GM19240 (cell line): ENCODE data around the gene HSBP1L1.
"Not testable (repeated sequence)": the region's sequence is repeated elsewhere in the genome, so short reads cannot be mapped to it uniquely, and the experiment has no call there.

Experiments
- DNase-seq: peaks from one replicate; pipeline ENCODE4 v3.0.0; 2011; ENCODE audit warnings: low spot score; ENCODE audit not compliant: insufficient read length

The HSBP1L1 gene

DNA sequence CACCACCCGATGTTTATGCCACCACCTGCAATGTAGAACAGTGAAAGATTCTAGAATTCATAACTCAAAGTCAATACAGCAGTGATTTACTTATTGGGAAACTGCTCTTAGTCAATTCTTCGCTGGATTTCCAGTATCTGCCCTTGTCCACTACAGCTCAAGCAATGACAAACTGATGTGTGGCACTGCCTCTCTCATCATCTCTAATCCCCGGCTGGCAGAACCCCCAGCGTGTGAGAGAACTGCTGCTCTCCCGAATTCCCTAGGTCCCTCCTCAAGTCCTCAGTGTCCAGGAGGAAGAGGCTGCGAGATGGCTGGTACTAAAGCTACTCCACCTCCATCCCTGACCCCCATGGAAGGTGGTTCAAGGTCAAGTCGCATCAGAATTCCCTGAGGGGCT lies 22.3 kb downstream of the HSBP1L1 start:
- no peak for DNase-seq

DNA sequence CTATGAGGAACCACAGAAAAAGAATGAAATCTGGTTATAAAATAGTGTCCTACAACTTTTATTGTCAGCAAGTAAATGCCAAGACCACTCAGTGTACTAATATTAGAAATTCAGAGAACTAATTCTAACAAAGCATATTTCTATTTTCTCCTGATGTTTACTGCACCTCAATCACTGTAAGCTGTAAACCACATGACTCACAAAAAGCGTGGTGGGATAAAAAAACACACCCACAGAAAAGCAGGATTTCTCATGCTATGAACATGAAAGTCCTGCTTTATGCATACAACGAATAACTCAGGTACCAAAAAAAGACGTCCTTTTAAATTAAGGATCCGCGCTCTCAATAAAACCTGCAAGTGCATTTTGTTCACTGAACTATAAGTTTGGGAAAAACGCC lies 23.1 kb downstream of the HSBP1L1 start:
- no peak for DNase-seq

DNA sequence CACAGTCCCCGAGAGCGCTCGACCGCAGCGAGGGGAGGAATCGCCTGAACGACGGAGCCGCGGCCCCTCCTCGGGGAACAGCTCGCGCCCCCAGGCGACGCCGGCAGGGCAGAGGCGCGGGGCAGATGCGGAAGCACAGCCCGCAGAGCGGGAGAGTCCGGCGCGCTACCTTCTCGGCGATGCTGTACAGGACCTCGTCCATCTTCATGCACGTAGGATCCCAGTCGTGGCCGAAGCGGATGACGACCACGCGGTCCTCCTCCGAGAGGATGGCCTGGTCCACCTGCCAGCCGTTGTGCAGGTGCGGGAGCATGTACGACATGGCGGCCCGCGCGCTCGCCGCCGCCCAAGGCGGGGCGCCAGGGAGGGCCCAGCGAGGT lies 23.6 kb downstream of the HSBP1L1 start:
- peak; percentile 51 for DNase-seq

DNA sequence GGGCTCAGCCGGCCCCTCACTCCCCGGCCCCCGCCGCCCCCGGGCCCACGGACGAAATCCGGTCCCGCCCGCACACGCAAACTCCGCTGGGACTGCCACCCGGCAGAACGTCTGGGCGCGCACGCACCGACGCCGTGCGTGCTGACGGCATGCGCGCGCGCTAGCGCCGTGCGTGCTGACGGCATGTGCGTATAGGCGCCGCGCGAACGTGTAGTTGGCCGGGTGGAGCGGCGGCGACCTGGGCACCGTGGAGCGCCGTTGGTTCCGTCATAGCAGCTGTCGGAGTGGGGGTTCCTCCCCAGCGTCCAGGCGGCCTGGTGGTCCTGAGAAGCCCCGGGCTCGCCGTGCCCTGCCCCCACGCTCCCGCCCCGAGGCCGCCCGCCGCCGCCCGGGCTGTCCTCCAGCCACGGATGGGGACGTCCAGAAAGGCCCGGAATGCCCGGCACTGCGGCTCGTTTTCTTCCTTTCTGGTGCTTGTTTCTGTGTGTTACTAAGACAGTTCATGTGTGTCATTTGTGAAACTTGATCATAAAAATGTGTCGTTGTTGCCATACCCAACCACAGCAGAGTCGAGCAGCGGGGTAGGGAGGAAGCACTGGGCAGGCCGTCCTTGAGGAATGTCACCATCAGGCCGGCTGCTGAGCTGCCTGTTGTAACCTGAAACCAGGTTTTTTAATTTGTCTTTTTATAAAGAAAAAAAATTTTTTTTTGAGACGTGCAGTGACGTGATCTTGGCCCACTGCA lies 24.2 kb downstream of the HSBP1L1 start, which contains the start of gene TXNL4A:
Gene TXNL4A, minus strand, starts transcription at position 113 of the 744 bp plus-strand sequence. CDS start 171 bp downstream, outside the sequence.
- peak; percentile 60 for DNase-seq

DNA sequence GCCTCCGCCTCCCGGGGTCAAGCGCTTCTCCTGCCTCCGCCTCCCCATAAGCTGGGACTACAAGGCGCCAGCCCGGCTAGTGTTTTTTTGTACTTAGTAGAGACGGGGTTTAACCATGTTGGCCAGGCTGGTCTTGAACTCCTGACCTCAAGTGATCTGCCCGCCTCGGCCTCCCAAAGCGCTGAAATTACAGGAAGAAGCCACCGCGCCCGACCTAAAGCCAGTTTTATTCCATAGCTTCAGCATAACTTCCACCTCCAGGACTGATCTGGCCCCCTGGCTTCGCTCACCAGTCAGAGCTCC lies 24.7 kb downstream of the HSBP1L1 start:
- DNase-seq = no peak

DNA sequence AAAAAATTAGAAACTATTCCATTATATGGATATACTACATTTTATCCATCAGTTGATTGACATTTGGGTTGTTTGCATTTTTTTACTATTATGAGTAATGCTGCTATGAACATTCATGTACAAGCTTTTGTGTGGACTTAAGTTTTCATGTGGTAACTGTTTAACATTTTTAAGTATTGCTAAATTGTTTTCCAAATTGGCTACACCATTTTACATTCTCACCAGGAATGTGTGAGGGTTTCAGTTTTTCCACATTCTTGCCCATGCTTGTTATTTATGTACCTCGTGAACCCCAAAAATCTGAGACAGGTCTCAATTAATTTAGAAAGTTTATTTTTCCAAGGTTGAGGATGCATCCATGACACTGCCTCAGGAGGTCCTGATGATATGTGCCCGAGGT lies 27.1 kb downstream of the HSBP1L1 start:
- no peak for DNase-seq

DNA sequence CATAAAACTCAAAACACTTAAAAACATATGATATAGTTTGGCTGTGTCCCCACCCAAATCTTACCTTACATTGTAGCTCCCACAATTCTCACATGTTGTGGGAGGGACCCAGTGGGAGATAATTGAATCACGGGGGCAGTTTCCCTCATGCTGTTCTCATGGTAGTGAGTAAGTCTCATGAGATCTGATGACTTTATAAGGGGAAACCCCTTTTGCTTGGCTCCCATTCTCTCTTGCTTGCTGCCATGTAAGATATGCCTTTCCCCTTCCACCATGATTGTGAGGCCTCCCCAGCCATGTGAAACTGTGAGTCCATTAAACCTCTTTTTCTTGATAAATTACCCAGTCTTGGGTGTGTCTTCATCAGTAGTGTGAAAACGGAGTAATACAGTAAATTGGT lies 35.3 kb downstream of the HSBP1L1 start:
- DNase-seq = not testable (repeated sequence)

DNA sequence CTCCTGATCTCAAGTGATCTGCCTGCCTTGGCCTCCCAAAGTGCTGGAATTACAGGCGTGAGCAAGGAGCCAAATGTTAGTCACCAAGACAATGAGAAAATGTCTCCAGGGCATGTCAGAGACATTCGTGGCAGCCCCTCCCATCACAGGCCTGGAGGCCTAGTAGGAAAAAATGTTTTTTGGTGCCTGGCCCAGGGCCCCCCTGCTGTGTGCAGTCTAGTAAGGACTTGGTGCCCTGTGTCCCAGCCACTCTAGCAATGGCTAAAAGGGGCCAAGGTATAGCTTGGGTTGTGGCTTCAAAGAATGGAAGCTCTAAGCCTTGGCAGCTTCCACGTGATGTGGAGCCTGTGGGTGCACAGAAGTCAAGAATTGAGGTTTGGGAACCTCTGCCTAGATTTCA lies 36.4 kb downstream of the HSBP1L1 start:
- DNase-seq = no peak

DNA sequence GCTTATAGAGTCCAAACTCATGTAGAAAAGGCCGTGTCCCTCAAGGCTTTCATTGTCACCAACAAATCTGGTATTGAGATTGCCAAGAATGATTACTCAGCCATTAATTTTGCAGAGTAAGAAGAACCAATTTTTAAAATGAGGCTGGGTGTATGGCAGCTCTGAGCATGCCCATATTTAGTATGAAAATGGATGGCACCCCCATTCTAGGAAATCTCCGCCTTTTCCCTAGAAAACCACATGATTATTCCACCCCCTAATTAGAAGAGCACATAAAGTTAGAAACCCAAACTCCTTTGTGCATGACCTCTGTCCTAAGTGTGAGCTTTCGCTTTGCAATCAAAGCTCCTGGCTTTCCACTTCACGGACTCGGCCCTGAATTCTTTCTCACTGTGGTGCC lies 38.0 kb downstream of the HSBP1L1 start:
- no peak for DNase-seq

DNA sequence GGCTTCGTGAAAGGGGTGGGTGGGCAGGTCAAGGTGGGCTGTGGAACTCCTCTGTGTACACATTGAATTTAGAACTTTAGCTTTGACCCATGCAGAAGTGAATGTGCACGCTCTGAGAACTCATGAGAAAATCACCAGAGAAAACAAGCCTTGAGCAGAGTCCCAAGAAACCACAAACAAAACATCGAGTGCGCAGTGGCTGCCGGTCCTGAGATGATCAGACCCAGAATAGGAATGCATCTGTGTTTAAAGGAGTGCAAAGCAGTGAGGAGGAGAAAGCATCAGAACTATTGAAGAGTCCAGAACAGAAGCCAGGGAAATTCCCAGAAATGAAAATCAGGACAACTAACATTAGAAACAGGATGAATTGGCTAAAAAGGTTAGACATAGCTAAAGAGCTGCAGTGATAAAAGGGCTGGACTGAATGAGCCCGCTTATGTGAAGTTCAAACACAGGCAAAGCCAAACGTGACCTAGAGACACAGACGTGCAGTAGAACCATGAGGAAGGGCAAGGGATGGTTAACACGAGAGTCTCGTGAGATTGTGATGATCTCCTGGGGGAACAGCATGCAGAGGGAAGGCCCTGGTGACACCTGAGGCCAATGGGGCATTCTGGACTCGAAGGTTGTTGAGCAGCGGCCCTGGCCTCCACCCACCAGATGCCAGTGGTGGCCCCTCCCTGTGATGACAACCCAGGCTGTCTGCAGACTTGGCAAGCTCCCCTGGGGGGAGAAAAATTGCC lies 40.3 kb downstream of the HSBP1L1 start:
- no peak for DNase-seq

DNA sequence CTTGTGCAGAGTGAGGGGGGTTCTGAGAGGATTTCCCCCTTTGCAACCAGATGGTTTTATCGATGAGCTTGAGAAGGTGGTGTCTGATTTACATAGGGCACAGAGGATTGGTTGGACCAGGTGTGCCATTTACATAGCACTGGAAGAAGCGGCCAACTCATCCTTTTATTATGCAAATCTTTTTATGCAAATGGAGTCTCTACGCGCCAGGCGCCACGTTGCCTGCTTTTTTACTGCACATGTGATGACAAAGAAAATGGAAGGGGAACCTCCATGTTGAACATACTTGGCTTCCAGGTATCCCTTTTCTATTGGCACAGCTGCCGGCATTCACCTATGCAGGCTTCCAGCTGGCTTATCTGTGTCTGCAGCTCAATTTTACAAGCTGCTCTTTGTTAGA lies 42.3 kb downstream of the HSBP1L1 start:
- DNase-seq = no peak

DNA sequence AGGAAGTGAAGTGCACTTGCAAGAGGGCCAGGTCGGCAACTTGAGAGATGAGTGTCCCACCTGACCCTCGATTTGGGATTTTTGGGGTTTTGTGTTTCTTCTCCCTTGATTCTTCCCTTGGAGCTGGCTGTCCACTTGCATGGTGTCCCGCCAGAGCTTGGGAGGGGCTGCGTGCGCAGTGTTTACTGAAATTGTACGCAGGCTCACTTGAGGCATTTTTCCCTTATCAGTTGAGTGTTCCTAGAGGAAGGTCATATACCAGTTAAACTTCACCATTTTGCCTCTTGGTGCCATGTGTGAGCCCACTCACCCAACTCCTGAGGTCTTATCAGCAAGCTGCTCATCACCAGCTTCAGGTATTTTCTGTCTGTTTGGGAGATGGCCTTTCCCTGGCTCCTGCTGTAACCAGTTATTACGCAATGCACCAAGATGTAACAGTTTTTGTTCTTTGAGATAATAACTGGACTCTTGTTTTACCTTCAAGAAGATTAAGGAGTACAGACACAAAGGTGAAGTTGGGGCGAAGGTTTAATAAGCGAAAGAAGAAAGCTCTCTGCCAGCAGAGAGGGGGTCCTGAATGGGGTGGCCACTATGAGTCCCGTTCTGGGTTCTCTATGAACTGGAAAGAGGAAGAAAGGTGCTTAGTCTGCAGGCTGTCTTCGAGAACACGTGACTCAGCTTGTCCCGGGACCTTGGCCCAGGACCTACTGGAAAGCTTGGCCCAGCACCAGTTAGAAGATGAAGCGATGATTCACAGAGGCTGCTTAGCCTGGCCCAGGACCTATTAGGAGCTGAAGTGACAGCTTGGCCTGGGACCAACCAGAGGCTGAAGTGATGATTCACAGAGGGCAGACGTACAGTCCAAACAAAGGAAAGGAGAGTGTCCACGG lies 45.5 kb downstream of the HSBP1L1 start:
- no peak for DNase-seq

DNA sequence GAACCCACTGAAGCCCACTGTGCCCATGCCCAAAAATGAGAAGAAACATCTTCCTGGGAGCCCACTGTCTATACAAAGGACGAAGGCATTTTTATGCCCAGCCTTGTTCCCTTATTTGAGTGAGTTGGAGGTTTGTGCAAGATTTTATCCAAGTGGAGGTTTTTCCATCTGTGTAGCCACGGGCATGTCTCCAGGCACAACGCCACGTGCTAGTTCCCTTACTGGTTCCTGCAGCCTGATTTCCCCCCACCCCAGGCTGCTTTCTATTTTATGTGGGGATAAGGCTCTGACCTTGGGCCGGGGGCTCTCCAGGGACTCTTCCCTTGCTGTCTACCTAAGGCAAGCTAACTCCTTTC lies 46.1 kb downstream of the HSBP1L1 start:
- DNase-seq = no peak

DNA sequence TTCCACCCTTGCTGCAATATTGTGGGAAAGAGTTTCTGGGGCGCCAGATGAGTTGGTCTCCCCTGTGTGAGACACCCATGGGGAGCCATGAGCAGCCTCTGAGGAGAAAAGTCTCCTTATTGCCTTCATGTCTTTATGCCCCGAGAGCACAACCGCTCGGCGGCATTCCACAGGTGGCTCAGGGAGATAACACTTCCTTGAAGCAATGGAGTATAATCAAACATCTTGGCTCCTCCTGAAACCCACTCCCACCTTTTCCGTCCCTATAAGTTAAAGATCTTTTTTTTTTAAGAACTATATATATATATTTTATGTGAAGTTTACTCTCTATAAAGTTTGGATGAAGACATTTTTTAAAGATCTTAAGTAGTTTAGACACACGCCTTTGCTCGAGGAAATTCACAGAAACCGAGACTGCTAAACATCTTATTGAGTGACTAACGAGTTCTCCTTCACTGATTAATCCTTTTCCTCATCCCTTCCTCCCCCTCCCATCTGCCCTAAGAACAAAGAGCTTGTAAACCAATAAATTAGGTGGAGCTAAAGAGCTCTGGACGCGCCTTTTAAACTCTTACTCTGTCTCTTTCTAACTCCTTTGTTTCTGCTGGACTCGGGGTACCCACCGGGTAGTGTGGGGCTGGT lies 47.2 kb downstream of the HSBP1L1 start:
- not testable (repeated sequence) for DNase-seq

DNA sequence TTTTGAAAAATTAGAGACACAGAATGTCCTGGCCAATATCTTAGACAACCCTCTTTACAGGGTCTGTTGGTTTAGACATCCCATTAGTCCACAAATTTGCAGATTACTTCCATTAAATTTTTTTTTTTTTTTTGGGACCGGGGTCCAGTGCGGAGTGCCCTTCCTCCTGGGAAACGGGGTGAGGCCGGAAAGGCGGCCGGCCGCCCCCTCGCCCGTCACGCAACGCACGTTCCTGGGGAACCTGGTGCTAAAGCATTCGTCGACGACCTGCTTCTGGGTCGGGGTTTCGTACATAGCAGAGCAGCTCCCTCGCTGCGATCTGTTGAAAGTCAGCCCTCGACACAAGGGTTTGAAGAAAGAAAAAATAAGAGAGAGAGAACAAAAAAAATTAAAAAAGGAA lies 48.3 kb downstream of the HSBP1L1 start:
- no peak for DNase-seq
